ENCODE results near the gene GRID1.

- TF ChIP-seq POLR2A (IDR thresholded peaks at IDR 0.05; ENCODE audit: low read length) (no peak), GATA1 (IDR thresholded peaks at IDR 0.05; ENCODE audit: low read depth, low read length) (no peak)
Observed at GRCh38 chr10:86113044-86113443, 253.6 kb downstream of the GRID1 start.

Data from erythroblast (primary cell).